HG03439 (cell line): ENCODE data around the gene RFC2.
A peak's percentile ranks its signal among the peaks of the same experiment; 100 is the strongest.
"Not testable (repeated sequence)": the region's sequence is repeated elsewhere in the genome, so short reads cannot be mapped to it uniquely, and the experiment has no call there.

Experiments used
- ATAC-seq: cut with Tn5 transposase; IDR thresholded peaks from one replicate; pipeline ENCODE4 v1.9.1; 2021; ENCODE audit warnings: mild to moderate bottlenecking, moderate library complexity; ENCODE audit not compliant: unreplicated experiment

RFC2 gene

GRCh38 chr7:74252893-74253292, 1.3 kb downstream of the RFC2 start:
- no peak for ATAC-seq

DNA sequence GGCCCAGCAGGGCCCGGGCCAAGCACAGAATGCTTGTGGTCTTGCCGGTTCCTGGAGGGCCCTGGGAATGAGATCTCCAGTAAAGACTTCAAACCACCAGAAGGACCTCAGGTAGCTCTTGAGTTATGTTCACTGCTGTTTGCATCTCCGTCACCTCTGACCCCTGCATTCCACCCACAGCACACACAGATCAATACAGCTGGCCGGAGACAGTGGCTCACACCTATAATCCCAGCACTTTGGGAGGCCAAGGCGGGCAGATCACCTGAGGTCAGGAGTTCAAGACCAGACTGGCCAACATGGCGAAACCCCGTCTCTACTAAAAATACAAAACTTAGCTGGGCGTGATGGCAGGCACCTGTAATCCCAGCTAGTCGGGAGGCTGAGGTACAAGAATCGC, 5.1 kb downstream of the RFC2 start:
- not testable (repeated sequence) for ATAC-seq

- no peak for ATAC-seq
These were observed 6.0 kb downstream of the RFC2 start for GRCh38 chr7:74248156-74248555.

DNA sequence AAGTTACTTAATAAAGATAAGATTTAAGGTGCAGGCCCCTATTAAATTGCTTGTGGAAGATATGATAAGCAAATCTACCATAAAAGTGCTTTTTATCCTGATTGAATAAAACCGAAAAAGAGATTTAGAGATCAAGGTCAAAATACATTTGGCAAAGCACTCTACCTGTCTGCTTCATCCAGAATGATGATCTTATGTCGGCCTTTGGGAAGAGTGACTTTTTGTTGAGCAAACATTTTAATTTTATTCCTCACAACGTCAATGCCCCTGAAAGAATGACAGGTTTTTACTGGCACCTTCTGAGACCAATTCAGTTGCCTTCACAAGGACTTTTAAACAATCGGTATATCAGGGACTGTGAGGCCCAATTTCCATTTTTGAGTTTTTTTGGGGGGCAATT, 7.7 kb downstream of the RFC2 start:
- ATAC-seq: no peak

- ATAC-seq: no peak
These were observed 12.1 kb downstream of the RFC2 start for GRCh38 chr7:74242122-74242443.

- ATAC-seq: no peak
These were observed 13.7 kb downstream of the RFC2 start for GRCh38 chr7:74240482-74240881.

DNA sequence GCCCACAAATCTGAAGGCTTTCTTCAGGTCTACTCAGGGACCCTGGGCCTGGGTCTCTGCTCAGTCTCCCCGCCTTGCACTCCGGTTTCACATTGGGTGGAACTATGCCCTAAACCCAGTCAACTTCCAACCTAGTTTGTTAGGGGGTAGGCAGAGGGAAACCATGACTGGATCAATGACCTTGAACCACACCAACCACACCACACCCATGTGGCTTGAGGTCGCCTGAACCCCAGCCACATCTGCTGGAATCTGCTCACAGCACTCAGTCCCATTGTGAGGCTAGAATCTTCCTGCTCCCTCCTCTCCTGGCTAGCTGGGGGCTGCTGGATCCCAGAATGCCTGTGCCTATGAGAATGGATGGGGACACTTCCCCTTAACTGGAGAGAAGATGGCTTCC, 17.9 kb downstream of the RFC2 start:
- ATAC-seq: no peak

- no peak for ATAC-seq
These were observed 18.5 kb downstream of the RFC2 start for GRCh38 chr7:74235518-74236268.

GRCh38 chr7:74233655-74234285, 20.4 kb downstream of the RFC2 start:
- no peak for ATAC-seq

DNA sequence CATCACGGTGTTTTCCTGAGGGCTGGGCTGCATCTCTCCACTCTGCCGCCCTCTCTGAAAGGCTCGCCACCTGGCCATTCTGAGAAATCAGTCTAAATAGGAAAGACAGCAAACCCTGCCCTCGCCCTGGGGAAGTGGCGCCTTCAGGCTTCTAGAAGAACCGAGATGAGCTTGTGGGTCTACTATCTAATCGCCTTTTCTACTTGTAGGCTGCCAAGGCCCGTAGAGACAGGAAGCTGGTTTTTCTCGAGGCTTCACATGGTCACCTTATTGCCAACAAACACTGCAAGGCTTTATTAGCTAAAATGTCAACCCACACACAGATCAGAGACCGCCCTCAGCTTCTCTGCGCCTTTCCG, 23.0 kb downstream of the RFC2 start:
- peak; percentile 57 for ATAC-seq

DNA sequence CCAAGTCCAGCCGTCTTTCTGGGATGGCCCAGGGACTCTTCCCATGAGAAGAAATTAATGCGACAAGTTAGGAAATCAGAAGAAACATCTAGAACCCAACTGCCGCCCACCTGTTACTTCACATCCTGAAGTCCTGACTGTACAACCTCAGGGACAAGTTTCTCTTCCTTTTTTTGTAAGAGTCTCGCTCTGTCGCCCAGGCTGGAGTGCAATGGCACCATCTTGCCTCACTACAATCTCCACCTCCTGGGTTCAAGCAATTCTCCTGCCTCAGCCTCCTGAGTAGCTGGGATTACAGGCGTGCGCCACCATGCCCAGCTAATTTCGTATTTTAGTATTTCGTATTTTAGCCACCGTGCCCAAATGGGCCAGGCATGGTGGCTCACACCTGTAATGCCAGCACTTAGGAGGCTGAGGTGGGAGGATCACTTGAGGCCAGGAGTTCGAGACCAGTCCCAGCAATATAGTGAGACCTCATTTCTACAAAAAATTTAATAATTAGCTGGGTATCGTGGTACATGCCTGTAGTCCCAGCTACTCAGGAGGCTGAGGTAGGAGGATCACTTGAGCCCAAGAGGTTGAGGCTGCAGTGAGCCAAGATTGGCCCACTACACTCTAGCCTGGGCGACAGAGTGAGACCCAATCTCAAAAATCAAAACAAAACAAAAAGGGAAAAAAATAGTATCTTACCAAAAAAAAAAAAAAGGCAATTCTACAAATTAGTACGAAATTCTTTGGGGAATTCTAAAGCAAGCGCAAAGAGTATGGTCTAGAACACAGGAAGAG, 23.6 kb downstream of the RFC2 start:
- peak; percentile 18 for ATAC-seq

- no peak for ATAC-seq
These were observed 25.0 kb downstream of the RFC2 start for GRCh38 chr7:74228951-74229900.

DNA sequence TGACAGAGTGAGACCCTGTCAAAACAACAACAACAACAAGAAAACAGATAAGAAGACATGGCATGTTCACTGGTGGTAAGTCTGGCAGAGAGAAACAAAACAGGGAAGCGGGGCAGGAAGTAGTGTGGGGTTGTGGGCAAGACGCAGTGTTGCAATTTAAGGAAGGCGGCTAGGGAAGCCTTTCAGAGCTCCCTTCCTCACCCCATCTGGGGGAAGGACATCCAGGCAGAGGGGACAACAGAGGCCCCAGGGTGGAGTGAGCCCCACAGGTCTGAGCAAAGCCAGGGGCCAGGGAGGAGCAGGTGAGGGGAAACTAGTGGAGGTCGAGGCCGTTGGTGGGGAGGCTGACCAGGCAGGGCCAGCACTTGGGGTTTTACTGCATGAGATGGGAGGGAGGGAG, 27.6 kb downstream of the RFC2 start:
- ATAC-seq: no peak

GRCh38 chr7:74225400-74225799, 28.8 kb downstream of the RFC2 start:
- no peak for ATAC-seq

- ATAC-seq: not testable (repeated sequence)
These were observed 29.3 kb downstream of the RFC2 start for GRCh38 chr7:74224907-74225306.

GRCh38 chr7:74224511-74224832, 29.7 kb downstream of the RFC2 start:
- no peak for ATAC-seq

- no peak for ATAC-seq
These were observed 30.3 kb downstream of the RFC2 start for GRCh38 chr7:74223711-74224510.

DNA sequence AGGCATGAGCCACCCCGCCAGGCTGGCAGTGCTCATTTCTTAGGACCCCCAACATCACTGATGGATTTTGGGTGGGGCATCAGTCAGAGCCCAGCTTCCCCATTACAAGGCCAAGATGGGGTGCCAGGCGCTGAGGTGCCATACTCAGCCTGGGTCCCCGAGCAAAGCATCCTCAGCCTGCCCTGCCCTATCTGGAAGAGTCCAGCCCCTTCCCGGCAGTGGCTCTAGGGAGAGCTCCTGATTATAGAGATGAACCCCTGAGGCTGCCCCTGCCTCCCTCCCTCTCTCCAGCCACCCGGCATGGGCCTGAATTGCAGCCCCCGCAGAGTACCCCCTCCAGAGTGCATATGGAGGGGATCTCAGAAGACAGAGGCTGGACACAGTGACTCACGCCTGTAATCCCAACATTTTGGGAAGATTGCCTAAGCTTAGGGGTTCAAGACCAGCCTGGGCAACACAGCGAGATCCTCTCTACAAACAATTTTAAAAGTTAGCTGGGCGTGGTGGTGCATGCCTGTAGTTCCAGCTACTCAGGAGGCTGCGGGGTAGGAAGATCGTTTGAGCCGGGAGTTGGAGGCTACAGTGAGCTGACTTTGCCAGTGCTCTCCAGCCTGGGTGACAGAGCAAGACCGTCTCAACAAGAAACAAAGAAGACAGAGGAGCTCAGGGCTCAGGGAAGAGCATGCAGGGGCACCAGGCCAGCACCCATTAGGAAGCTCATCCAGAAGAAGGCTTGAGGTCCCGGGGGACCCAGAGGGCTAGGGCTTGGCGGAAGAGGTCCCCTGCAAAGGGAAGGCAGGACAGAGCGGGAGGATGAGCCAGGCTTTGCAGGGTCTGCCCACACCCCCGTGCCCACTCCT, 31.1 kb downstream of the RFC2 start:
- ATAC-seq: no peak

GRCh38 chr7:74221713-74222112, 32.5 kb downstream of the RFC2 start:
- no peak for ATAC-seq
